ENCODE data around the gene MFN1.

MFN1 gene

GRCh38 chr3:179432451-179432850 lies 84.9 kb downstream of the MFN1 start:
- DNase-seq: no peak

- no peak for DNase-seq
Measured at GRCh38 chr3:179436517-179436916, 89.0 kb downstream of the MFN1 start.

- no peak for DNase-seq
Measured at GRCh38 chr3:179438841-179439240, 91.3 kb downstream of the MFN1 start.

Measured in NCI-H187 (cell line).